HL-60/S4 treated with phorbol 12-myristate 13-acetate at 8.2 ng/mL for 4 days and 3 days (cell line): Measurements from ENCODE around the gene TLE1.
"Not testable (repeated sequence)": the region's sequence is repeated elsewhere in the genome, so short reads cannot be mapped to it uniquely, and the experiment has no call there.

Experiments
- in situ Hi-C: fragments of 300-500 bp; cut with MboI; formaldehyde crosslinking; loops from 2 replicates; pipeline ENCODE4 v1.15.0; 2022; ENCODE audit warnings: low sequenced_read_pairs

The TLE1 gene

GRCh38 chr9:81626511-81626910 is 62.8 kb downstream of the TLE1 start:
- in situ Hi-C loops, result no loop called here

- in situ Hi-C loops, result no loop called here
Observed at GRCh38 chr9:81625969-81626368, 63.4 kb downstream of the TLE1 start.

- in situ Hi-C loops, result no loop called here
Observed at GRCh38 chr9:81623778-81624177, 65.6 kb downstream of the TLE1 start.

- in situ Hi-C loops, result no loop called here
Observed at GRCh38 chr9:81622471-81623255, 66.7 kb downstream of the TLE1 start.

- in situ Hi-C loops, result no loop called here
Observed at GRCh38 chr9:81621785-81622259, 67.5 kb downstream of the TLE1 start.

GRCh38 chr9:81621118-81621517 is 68.2 kb downstream of the TLE1 start:
- in situ Hi-C loops, result no loop called here

- in situ Hi-C loops, result no loop called here
Observed at GRCh38 chr9:81620002-81620390, 69.4 kb downstream of the TLE1 start.

GRCh38 chr9:81619353-81620001 is 69.9 kb downstream of the TLE1 start:
- in situ Hi-C loops, result no loop called here

GRCh38 chr9:81618923-81619322 is 70.4 kb downstream of the TLE1 start:
- in situ Hi-C loops, result no loop called here

GRCh38 chr9:81616141-81616540 is 73.2 kb downstream of the TLE1 start:
- in situ Hi-C loops, result no loop called here

- in situ Hi-C loops, result no loop called here
Observed at GRCh38 chr9:81614335-81614734, 75.0 kb downstream of the TLE1 start.

GRCh38 chr9:81613002-81613812 is 76.1 kb downstream of the TLE1 start:
- in situ Hi-C loops, result no loop called here

- in situ Hi-C loops, result no loop called here
Observed at GRCh38 chr9:81611664-81612063, 77.7 kb downstream of the TLE1 start.

- in situ Hi-C loops, result no loop called here
Observed at GRCh38 chr9:81610740-81611107, 78.6 kb downstream of the TLE1 start.

GRCh38 chr9:81609782-81610739 is 79.3 kb downstream of the TLE1 start:
- in situ Hi-C loops, result no loop called here

GRCh38 chr9:81608289-81608657 is 81.1 kb downstream of the TLE1 start:
- in situ Hi-C loops, result no loop called here

GRCh38 chr9:81607593-81608288 is 81.6 kb downstream of the TLE1 start:
- in situ Hi-C loops, result no loop called here

GRCh38 chr9:81606261-81606660 is 83.1 kb downstream of the TLE1 start:
- in situ Hi-C loops, result not testable (repeated sequence)

- in situ Hi-C loops, result no loop called here
Observed at GRCh38 chr9:81605170-81605670, 84.1 kb downstream of the TLE1 start.
